ENCODE measurements around the gene SIK2. TPM values are rescaled to one million over a fixed set of nuclear protein-coding genes. Genes with fewer than 3 reads are reported as not detected.
A peak's percentile ranks its signal among the peaks of the same experiment; 100 is the strongest.
"Not testable (repeated sequence)": the region's sequence is repeated elsewhere in the genome, so short reads cannot be mapped to it uniquely, and the experiment has no call there.

SIK2 gene
- total RNA-seq, 1 experiment from 2014 or later, result 17.1 TPM

DNA sequence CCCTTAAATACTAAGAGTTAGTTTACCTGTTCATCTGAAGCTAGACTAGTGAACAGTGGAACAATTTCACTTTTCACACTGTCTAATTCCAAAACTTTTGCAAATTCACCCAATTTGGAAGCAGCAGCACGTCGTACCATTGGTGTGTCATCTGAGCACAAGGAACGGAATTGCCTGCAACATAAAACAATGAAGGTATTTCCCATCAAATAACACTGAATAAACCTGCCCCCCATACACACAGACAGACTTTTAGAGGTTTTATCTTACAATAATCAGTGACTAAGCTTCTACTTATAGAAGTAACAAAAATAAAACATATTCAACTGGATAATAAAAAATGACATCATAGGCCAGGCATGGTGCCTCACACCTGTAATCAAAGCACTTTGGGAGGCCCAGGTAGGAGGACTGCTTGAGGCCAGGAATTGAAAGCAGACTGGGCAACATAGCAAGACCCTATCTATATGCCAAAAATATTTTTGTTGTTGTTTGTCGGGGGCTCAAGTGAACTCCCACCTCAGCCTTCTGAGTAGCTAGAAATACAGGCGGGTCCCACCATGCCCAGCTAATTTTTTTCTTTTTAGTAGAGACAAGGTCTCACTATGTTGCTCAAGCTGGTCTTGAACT is 157.6 kb downstream of the SIK2 start:
- DNase-seq (ENCODE audit: low read depth), result no peak

GRCh38 chr11:111761036-111761435 is 158.8 kb downstream of the SIK2 start:
- DNase-seq (ENCODE audit: low read depth), result no peak

DNA sequence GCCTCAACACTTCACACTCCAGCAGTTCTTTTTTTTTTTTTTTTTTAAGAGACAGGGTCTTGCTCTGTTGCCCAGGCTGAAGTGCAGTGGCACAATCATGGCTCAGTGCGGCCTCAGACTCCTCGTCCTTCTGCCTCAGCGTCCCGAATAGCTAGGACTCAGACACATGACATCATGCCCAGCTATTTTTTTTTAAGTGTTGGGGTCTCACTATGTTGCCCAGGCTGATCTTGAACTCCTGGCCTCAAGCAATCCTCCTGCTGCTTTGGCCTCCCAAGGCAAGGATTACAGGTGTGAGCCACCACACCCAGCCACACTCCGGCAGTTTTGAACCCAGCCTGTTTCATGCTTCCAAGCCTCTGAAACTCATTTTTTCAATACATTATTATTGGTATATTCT is 160.3 kb downstream of the SIK2 start:
- no peak for DNase-seq (ENCODE audit: low read depth)

DNA sequence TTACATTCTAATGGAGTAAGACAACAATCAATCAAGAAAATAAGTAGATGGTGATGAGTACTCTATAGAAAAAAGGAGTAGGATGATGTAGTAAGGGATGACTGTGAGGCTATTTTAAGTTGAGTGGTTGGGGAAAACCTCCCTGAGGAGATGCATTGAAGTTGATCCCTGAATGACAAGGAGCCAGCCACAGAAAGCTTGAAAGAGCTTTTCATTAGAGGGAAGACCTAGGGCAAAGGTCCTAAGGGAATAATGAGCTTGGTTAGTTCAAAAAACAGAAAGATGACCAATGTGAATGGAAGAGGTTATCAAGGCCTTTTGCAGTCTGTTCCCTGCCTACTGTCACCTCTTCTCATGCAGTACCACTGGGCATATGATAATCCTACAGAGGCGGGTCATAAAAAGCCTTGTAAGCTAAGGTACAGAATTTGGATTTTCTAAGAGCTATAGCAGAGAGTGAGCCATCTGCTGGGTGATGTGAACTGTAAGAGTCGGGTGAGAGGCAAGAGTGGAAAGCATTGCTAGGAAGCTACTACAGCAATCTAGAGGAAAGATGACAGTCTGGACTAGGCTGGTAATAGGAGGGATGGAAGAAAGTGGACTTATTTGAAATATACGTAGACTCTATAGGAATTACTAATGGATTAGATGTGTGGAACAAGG is 160.9 kb downstream of the SIK2 start:
- DNase-seq (ENCODE audit: low read depth), result peak; percentile 23

DNA sequence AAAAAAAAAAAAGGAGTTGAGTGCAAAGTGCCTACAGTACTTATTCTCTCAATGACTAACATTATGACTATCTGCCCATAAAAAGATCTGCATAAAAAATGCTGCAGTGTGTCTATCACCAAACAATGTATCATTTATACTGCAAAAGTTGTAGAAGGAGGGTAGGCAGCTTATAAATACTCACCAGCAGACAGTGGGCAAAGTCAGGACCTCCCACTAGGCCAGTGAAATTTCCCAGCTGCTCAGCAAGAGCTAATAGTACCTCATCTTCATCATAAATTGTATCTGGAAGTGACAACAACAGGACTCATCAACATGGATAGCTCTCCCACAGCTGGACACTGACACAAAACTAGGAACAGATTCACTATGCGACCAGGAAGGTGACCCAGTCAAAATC is 162.4 kb downstream of the SIK2 start:
- peak; percentile 46 for DNase-seq (ENCODE audit: low read depth)

DNA sequence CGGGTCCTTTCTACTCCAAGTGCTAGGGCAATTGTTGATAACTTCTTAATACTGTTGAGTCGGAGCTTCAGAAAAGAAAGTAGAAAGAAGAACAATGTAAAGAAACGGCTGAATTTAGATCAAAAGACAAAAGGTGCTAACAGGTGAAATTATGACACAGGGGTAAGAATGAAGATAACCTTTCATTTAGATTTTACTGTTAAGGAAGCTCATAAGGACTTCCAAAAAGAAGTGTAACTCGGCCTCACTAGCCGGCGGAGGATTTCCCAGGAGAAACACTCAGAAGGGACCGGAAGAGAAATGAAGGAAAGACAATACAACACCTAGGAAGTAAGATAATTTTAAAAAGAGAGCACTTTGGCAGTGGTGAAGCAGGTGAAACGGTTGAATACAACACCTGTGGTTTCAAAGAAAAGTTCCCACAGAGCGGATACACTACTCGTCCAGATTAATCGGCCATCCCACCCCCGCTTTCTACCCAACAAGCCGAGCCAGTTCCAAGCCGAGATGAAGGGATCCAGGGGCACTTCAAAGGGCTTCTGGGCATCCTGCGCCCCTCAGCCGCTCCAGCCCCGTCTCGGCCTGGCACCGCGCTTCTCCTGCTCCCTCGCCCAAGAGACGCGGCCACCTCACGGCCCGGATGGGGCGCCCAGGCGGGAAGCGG is 163.2 kb downstream of the SIK2 start:
- DNase-seq (ENCODE audit: low read depth), result peak; percentile 4

- DNase-seq (ENCODE audit: low read depth), result peak; percentile 83
Observed at GRCh38 chr11:111765984-111766833, 164.0 kb downstream of the SIK2 start, which contains the start of gene PPP2R1B. Gene PPP2R1B, minus strand, starts transcription at chr11:111766389. Its CDS starts 28 bp downstream, at chr11:111766361.

- DNase-seq (ENCODE audit: low read depth), result no peak
Observed at GRCh38 chr11:111766834-111767142, 164.5 kb downstream of the SIK2 start.

DNA sequence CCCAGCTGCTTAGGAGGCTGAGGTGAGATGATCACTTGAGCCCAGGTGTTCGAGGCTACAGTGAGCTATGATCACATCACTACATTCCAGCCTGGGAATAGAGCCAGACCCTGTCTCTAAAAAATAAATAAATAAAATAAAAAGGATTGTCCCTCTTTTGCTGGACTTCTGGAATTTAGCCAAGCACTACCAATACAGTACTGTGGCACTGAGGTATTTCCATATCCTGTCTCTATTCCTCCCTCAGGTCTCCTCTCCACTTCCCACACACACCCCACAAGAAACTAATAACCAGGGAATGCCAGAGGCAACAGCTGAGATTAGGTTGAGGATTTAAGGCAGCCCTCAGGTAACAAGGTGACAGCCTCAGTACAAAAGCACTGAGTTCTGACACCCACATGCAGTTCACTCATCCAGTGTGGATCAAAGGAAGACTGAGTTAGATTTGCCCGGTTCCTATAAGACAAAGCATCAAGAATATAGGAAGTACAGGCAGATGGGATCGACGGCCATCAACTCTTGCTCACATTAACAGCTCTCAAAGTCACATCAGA is 168.4 kb downstream of the SIK2 start:
- DNase-seq (ENCODE audit: low read depth), result no peak

GRCh38 chr11:111771205-111771604 is 169.0 kb downstream of the SIK2 start:
- not testable (repeated sequence) for DNase-seq (ENCODE audit: low read depth)

GRCh38 chr11:111772535-111772934 is 170.3 kb downstream of the SIK2 start:
- DNase-seq (ENCODE audit: low read depth), result no peak

- DNase-seq (ENCODE audit: low read depth), result peak; percentile 72
Observed at GRCh38 chr11:111774955-111775710, 172.9 kb downstream of the SIK2 start.

DNA sequence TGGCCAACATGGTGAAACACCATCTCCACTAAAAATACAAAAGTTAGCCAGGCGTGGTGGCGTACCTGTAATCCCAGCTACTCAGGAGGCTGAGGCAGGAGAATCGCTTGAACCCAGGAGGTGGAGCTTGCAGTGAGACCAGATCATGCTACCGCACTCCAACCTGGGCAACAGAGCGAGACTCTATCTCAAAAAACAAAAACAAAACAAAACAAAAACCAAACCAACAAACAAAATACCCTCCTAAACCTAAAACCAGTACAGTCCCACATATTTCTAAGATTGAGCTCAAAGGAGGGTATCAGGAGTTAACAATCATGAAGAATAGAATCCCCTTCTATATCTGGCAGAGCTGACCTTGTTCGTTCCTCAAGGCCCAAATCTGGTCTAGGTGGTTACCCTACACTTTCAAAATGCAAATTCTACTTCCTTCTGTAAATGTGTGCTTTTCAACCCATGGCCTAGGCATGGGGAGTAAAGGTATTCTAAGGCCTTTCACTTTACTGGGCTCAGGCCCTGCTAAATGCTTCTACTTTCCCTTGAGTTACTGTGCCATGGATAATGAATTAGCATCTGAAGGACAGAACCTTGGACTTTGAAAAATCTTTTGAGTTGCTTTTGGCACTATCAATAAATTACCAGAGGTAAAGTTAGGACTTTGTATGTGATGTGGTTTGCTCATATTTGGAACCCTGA is 174.3 kb downstream of the SIK2 start:
- DNase-seq (ENCODE audit: low read depth), result no peak

DNA sequence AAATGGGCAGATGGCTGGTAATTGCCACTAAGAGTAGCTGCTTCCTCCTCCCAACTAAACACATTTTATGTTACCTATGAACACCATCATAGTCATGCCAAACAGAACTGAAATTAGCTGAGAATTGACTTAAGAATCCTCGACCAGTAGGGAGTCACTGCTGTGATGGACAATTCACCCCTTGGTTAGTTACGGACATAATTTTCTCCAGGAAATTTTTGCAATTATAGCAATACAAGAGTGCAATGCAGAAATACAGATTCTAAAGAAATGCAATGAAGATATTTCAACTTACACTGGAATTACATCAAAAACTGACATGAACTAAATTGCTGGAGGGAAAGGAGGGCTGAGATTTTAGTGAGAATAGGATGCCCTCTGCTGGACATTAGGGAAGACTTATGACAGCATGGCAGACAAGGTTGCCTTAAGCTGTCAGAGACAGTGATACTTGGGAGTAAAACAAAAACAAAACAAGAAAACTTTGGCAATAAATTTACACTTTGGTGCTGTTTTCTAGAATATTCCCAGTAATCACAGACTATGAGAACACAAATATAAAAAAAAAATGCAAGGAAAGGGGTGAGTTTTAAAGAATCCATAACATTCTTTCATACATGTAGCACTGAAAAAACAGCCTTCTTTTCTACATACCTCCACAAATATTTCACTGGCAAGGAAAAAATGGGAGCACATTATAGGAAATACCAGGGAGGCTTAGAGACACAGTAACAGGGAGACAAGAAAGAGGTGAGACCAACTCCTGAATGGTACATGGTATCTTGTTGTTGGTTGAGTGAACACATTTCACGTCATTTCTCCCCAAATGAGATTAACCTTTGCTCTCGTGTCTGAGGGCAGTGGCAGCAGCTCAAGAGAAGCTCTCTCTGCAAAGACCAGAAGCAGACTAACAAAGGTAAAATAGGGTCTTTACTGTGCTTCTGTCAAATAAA is 175.1 kb downstream of the SIK2 start:
- DNase-seq (ENCODE audit: low read depth), result peak; percentile 77

DNA sequence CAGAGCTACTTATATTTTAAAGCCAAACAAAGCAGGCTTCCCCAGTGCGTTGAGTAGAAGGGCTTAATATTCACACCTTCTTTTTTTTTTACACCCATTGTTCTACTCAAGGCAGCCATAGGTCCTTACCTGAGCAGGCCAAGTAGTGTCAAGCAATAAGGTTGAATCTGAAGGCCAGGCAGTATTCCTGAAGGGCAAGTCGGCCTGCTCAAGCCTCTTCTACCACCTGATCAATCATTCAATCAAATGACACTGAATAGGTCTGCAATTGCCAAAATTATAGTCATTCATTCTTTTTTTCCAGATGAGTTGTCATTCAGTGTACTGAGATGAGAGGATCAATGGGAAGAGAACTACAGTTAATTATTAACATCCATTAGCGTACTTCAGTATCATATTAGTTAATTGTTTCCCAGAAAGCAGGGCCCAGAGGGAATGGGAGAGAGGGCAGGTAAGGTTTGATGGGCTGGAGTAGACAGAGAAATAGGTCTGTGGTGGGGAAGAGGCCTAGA is 175.9 kb downstream of the SIK2 start:
- no peak for DNase-seq (ENCODE audit: low read depth)

DNA sequence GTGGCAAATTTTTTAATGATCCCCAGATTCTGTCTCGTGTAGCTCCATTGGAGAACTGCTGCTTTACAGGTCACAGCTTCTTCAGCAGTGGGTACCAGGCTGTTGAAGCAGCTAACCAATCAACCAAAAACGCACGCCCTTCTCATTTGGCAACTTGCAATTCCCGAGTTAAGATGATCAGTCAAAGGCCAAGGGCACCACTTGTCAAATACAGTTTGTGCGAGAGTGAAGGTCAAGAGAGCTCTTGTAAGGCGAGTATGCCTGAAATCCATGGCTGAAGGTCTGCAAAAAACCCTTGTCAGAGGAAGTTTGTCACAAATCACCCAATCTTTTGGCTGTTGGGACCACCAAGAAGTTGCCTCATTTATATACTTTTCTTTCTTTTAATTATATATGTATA is 176.9 kb downstream of the SIK2 start:
- no peak for DNase-seq (ENCODE audit: low read depth)

All from RPMI7951 (cell line).